Calu3 (cell line): ENCODE results near the gene CPLX1. TPM values are rescaled to one million over a fixed set of nuclear protein-coding genes. Genes with fewer than 3 reads are reported as not detected.

Experiments used
- BruUV-seq: library from RNA; stranded (reverse); fragments of 400-500 nt; replicated peaks from 2 replicates; lab custom pipeline; 2021; lab: Mats Ljungman, UMichigan
- CTCF ChIA-PET: fragments of 300-600 bp; sonication (Branson Sonifier 250); formaldehyde crosslinking; loops from one replicate; lab custom pipeline; 2022; ENCODE audit warnings: antibody characterized with exemption; lab: Charles Lee
- DNase-seq: peaks from one replicate; pipeline ENCODE4 v3.0.0; 2022
- H3K27ac Mint-ChIP-seq: one replicate; pipeline ENCODE4 v1.8.0; 2022; ENCODE audit warnings: mixed read lengths; ENCODE audit not compliant: unreplicated experiment
- H3K27me3 Mint-ChIP-seq: one replicate; pipeline ENCODE4 v1.8.0; 2022; ENCODE audit warnings: mixed read lengths; ENCODE audit not compliant: unreplicated experiment
- H3K36me3 Mint-ChIP-seq: one replicate; pipeline ENCODE4 v1.8.0; 2022; ENCODE audit warnings: mild to moderate bottlenecking, moderate library complexity, mixed read lengths; ENCODE audit not compliant: insufficient read depth, unreplicated experiment
- H3K4me1 Mint-ChIP-seq: one replicate; pipeline ENCODE4 v1.8.0; 2022; ENCODE audit warnings: mild to moderate bottlenecking, low read depth, mixed read lengths; ENCODE audit not compliant: unreplicated experiment
- H3K4me3 Mint-ChIP-seq: one replicate; pipeline ENCODE4 v1.8.0; 2022; ENCODE audit warnings: mild to moderate bottlenecking, low read depth, moderate library complexity, mixed read lengths; ENCODE audit not compliant: unreplicated experiment
- H3K9me3 Mint-ChIP-seq: one replicate; pipeline ENCODE4 v1.8.0; 2022; ENCODE audit warnings: low read depth, mixed read lengths; ENCODE audit not compliant: unreplicated experiment
- intact Hi-C: fragments of 100-400 bp; cut with micrococcal nuclease; formaldehyde crosslinking; loops from one replicate; pipeline ENCODE4 v1.10.0; 2022; ENCODE audit not compliant: unreplicated experiment
- total RNA-seq: library from RNA; stranded (reverse); gene quantifications from 2 replicates; pipeline ENCODE4 v1.2.3, GENCODE V29; 2022
- TF ChIP-seq, protein P1 (sequence below): fragments of 200-600 bp; IDR thresholded peaks from one replicate; pipeline ENCODE4 v1.8.0; 2022; ENCODE audit warnings: antibody characterized with exemption; ENCODE audit not compliant: unreplicated experiment

CPLX1 gene
- total RNA-seq, 1 experiment from 2014 or later, result 0.42 TPM

DNA sequence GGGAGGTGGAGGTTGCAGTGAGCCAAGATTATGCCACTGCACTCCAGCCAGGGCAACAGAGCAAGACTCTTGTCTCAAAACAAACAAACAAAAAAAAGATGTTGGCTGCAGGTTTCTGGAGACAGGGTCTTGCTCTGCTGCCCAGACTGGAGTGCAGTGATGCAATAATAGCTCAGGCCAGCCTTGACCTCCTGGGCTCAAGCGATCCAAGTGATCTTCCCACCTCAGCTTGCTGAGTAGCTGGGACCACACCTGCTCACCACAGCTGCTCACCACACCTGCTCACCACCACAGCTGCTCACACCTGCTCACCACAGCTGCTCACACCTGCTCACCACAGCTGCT is 29.9 kb upstream of the CPLX1 start:
- no peaks in the 10 kb centered on the region for H3K4me1 Mint-ChIP-seq
- intact Hi-C loops, result no loop called here
- H3K27ac Mint-ChIP-seq, result no peak overlapping the region
- CTCF ChIA-PET, result no interaction called here
- DNase-seq, result no peak
- TF ChIP-seq, protein P1, sequence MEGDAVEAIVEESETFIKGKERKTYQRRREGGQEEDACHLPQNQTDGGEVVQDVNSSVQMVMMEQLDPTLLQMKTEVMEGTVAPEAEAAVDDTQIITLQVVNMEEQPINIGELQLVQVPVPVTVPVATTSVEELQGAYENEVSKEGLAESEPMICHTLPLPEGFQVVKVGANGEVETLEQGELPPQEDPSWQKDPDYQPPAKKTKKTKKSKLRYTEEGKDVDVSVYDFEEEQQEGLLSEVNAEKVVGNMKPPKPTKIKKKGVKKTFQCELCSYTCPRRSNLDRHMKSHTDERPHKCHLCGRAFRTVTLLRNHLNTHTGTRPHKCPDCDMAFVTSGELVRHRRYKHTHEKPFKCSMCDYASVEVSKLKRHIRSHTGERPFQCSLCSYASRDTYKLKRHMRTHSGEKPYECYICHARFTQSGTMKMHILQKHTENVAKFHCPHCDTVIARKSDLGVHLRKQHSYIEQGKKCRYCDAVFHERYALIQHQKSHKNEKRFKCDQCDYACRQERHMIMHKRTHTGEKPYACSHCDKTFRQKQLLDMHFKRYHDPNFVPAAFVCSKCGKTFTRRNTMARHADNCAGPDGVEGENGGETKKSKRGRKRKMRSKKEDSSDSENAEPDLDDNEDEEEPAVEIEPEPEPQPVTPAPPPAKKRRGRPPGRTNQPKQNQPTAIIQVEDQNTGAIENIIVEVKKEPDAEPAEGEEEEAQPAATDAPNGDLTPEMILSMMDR, result no peak
- no TSS peak for BruUV-seq
- no peaks in the 10 kb centered on the region for H3K9me3 Mint-ChIP-seq
- no peaks in the 10 kb centered on the region for H3K27me3 Mint-ChIP-seq
- H3K36me3 Mint-ChIP-seq, result peaks cover 25% of the 10 kb centered on the region
- no peak overlapping the region for H3K4me3 Mint-ChIP-seq

DNA sequence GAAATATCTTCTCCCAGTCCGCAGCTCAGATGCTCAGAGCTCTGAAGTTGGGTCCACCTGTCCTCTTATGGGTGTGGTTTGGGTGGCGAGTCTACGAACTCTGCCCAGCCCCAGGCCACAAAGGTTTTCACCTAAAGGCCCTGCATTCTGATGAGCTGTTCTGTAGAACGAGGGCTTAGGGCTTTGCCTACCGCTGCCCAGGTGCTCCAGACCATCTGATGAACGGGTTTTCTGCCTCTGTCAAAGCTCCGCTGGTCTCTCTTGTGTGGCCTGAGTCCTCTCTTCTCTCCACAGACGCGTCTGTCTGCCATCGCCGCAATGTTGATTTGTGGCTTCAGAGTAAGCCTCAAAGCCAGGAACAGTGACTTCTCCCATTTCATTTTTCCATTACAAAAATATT is 28.4 kb upstream of the CPLX1 start:
- Mint-ChIP-seq H3K9me3 (no peaks in the 10 kb centered on the region), H3K27me3 (no peaks in the 10 kb centered on the region), H3K4me3 (no peak overlapping the region), H3K4me1 (no peaks in the 10 kb centered on the region), H3K36me3 (peaks cover 16% of the 10 kb centered on the region), H3K27ac (no peak overlapping the region)
- intact Hi-C loops, result no loop called here
- no peak for DNase-seq
- no TSS peak for BruUV-seq
- CTCF ChIA-PET, result no interaction called here
- TF ChIP-seq, protein P1, result no peak

DNA sequence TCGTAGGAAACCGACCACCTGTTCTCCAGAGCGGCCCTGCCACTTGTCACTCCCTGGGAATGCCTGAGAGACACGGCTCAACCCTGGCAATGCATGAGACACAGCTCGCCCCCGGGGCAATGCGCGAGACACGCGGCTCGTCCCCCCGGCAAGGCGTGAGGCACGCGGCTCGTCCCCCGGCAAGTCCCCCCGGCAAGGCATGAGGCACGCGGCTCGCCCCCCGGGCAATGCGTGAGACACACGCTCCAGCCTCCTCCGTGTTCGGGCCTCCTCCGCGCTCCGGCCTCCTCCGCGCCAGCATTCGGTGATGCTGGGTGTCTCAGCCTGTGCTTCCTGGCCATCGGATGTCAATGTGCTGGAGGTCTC is 27.5 kb upstream of the CPLX1 start:
- H3K27me3 Mint-ChIP-seq, result no peaks in the 10 kb centered on the region
- H3K4me1 Mint-ChIP-seq, result no peaks in the 10 kb centered on the region
- H3K27ac Mint-ChIP-seq, result no peak overlapping the region
- peaks cover 16% of the 10 kb centered on the region for H3K36me3 Mint-ChIP-seq
- intact Hi-C loops, result no loop called here
- DNase-seq, result no peak
- CTCF ChIA-PET, result interaction anchor here (0.7 kb wide), 2 partner anchors 534 to 979 kb away, joined by 3 to 4 read pairs; no protein-coding TSS in a partner anchor
- TF ChIP-seq, protein P1, result no peak
- H3K9me3 Mint-ChIP-seq, result no peaks in the 10 kb centered on the region
- no peak overlapping the region for H3K4me3 Mint-ChIP-seq
- BruUV-seq, result no TSS peak

DNA sequence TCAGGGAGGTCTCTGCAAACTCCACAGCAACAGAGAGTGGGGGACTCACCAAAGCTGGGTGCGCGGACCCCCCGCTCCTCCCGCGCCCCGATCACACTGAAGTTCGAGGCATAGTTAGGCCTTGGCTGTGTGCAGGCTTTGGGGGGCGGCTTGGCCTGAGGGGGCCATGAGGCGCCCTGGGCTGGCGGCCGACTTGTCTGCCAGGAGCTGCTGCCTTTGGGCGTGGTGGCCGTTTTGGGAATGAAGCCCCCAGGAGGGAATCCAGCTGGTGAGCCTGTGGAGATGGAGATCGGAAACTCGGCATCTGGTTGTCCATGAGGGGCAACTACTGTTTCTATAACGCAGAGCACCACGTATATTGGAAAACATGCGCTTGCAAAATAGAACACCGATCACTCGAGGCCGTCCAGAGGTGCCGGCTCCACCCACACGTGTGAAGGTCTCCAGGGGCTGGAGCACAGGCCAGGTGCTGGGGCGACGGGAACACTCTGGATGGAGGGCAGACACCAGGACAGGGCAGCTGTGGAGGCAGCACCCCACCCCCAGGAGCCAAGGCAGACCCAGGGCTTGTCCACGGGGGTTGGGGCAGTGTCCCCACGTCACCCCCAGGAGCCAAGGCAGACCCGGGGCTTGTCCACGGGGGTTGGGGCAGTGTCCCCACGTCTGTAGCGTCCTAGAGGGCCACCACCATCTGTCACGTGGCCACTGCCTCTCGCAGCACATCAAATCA is 25.9 kb upstream of the CPLX1 start:
- Mint-ChIP-seq H3K9me3 (no peaks in the 10 kb centered on the region), H3K27me3 (no peaks in the 10 kb centered on the region)
- intact Hi-C loops, result no loop called here

More for the DNA sequence above, 25.9 kb upstream of the CPLX1 start:
- no peak overlapping the region for H3K27ac Mint-ChIP-seq
- DNase-seq, result no peak
- TF ChIP-seq, protein P1, result no peak
- BruUV-seq, result no TSS peak
- H3K36me3 Mint-ChIP-seq, result peaks cover 10% of the 10 kb centered on the region
- H3K4me1 Mint-ChIP-seq, result no peaks in the 10 kb centered on the region
- CTCF ChIA-PET, result no interaction called here
- no peak overlapping the region for H3K4me3 Mint-ChIP-seq
